ENCODE data around the gene HSPA12B.
A peak's percentile ranks its signal among the peaks of the same experiment; 100 is the strongest.

Gene HSPA12B

GRCh38 chr20:3729811-3730540 is 2.5 kb upstream of the HSPA12B start:
- DNase-seq = no peak

- DNase-seq = no peak
Measured at GRCh38 chr20:3730803-3731672, 1.4 kb upstream of the HSPA12B start.

GRCh38 chr20:3731944-3732326 is 550 bp upstream of the HSPA12B start:
- DNase-seq = no peak

- DNase-seq = no peak
Measured at GRCh38 chr20:3733119-3733995, 872 bp downstream of the HSPA12B start.

- DNase-seq = no peak
Measured at GRCh38 chr20:3734111-3734843, 1.8 kb downstream of the HSPA12B start.

GRCh38 chr20:3735768-3736167 is 3.3 kb downstream of the HSPA12B start:
- DNase-seq = no peak

DNA sequence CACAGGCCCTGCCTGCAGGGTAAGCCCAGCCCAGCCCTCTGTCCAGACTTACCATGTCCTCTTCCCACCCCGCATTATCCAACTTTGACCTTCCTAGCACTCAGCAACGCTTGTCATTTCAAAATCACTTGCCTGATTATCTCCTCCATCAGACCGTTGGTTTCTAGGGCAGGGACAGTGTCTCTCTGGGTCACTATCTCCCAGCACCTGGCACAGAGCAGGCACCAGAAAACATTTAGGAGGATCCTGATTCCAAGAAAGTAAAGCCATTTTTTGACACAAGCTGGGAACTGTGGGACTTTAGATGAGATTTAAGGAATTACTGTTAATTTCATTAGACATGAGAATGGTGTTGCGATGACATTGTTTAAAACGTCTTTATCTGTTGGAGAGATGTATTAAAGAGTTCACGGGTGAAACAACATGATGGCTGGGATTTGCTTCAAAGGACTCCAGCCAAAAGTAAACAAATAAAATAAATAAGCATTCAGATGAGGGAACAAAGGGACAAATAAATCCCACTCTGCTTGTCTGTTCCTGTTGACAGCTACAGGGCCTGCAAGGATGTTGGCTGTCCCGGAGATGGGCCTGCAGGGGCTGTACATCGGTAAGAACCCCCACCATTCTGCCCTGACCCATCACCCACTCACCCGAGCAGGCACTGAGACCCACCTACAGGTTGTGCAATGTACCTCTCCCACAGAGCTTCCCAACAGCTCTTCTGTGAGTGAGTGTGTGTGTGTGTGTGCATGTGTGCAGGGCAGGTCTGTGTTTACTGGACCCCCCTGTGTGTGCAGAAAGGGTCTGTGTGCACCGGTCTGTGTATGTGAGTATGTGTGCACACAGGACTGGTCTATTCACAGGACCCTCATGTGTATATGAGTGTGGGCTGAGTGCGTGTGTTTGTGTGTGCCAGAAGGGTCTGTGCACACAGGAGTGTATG is 5.9 kb downstream of the HSPA12B start:
- DNase-seq = no peak

DNA sequence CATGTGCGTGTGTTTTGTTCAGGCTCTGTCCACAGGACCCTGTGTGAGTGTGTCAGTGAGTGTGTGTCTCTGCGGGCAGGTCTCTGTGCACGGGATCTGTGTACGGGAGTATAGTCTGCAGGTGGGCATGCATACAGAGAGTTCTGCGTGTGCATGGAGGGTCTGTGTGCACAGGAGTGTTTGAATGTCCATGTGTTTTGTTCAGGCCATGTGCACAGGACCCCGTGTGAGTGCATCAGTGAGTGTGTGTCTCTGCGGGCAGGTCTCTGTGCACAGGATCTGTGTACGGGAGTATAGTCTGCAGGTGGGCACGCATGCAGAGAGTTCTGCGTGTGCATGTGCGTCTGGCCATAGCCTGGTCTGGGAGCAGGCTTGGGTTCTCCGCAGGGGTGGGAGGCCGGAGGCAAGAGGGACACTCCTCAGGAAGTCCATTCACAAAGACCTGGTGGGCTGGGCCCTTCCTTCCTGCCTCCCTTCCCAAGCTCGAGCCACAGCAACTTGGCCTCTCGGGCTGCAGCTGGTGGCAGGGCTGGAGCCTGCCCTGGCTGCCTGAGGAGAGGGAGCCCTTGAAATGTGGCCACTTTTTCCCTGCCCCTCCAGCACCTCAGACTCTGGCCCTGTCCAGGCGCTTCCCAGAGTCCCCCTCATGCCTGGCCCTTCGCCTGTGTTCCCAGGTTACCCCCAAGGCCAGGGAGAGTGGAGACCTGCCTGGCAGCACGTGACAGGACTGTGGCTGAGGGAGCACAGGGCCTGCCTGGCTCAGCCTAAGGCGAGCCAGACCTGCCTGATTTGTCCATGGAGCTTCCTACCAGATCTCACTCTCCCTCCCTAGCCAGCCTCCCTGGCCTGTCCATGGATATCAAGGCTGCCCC is 6.8 kb downstream of the HSPA12B start:
- DNase-seq = no peak

- no peak for DNase-seq
Measured at GRCh38 chr20:3739926-3740451, 7.5 kb downstream of the HSPA12B start.

GRCh38 chr20:3740615-3741301 is 8.3 kb downstream of the HSPA12B start:
- no peak for DNase-seq

DNA sequence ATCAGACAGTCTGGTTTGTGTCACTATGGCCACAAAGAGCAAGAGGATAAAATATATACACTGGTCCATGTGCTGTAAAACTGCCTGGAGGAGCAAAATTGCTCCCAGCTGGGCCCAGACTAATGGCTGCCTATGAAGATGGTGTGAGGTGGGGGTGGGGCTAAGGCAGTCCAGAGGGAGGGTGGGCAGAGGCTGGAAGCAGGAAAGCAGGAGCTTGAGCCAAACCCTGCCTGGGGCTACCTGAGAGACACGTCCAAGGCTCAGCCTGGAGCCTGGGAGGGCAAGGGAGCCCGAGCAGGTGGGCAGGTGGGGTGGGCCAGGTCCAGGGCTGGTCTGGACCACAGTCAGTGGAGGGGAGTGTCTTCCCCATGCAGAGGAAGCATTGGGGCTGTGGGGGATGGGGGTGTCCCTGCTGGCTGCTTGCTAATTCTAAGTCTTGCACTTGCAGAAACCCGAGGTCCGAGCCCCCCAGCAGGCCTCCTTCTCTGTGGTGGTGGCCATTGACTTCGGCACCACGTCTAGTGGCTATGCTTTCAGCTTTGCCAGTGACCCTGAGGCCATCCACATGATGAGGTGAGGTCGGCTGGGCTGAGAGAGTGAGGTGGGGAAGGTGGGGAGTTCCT is 9.5 kb downstream of the HSPA12B start:
- DNase-seq = no peak

DNA sequence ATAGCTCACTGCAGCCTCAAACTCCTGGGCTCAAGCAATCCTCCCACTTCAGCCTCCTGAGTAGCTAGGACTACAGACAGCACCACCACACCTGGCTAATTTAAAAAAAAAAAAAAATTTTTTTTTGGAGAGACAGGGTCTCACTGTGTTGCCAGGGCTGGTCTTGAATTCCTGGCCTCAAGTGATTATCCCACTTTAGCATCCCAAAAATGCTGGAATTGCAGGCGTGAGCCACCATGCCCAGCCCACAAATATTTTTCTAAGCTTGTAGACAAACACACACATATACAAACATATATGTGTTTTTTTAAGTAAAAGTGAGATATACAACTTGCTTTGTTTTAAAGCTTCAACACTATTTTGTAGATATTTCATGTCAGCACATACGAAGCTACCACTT is 10.8 kb downstream of the HSPA12B start:
- DNase-seq = no peak

DNA sequence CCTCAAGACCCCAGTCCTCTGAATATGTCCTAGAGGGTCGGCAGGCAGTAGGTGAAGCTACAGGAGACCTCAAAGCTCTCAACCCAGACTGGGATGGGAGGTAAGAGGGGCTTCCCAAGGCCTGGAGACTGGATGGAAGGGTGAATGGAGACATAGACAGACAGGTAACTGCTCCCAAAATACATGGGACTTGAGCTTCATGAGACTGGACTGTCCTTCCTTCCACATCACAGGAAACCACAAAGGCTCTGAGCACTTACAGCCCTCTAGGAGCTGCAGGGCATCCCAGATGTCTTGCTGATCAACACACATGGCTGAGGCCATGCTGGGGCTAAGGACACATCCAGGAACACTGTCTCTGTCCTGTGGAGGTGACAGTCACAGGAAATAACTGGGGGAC is 11.6 kb downstream of the HSPA12B start:
- no peak for DNase-seq

- DNase-seq = peak; percentile 89
Measured at GRCh38 chr20:3744806-3745685, 12.6 kb downstream of the HSPA12B start.

DNA sequence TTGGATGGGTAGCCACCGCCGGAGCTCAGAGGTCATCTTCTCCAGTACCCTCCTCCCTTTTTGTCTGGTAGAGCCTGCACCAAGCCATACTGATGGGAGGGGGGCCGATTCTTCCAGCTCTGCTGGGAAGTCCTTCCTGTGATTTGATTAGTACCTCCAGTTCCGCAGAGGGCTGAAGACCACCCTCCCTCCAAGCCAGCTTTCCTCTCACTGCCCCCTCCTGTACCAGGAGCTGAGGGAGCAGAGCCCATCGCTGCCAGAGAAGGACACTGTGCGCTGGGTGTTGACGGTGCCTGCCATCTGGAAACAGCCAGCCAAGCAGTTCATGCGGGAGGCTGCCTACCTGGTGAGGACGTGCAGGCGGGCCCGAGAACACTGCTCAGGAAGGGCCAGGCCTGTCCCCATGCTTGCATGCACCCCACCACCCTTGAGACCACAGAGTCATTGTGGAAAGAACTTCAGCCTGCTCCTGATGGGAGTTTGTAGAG is 13.2 kb downstream of the HSPA12B start:
- DNase-seq = no peak

DNA sequence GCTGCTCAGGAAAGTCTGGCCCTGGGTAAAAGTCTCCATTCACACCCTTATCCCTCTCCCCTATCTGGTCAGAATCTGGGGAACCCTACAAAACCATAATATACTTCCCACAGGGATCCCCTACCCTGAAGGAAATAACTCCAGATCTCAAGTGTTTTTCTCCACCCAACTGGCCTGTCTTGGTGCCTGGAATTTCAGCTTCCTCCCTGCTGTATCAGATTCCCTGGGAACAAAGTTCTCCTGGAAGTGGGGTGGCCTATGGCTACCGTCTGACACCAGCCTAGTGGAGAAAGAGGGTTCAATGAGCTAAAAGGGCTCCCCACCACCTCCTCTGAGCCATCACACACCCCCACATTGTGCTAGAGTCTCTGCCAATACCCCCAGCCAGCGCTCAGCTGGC is 15.0 kb downstream of the HSPA12B start:
- no peak for DNase-seq

DNA sequence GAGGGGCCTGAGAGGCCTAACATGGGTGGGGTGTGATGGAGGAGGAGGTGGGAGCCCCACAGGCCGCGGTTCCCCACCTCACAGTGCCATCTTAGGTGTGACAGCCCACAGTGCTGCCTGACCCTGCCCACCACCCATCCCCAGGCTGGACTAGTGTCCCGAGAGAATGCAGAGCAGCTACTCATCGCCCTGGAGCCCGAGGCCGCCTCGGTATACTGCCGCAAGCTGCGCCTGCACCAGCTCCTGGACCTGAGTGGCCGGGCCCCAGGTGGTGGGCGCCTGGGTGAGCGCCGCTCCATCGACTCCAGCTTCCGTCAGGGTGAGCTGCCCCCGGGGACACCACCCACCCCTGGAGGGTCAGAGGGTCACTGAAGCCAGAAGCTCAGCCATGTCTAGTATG is 15.6 kb downstream of the HSPA12B start:
- no peak for DNase-seq
